H1 (cell line): ENCODE data around the gene GJB6. TPM values are rescaled to one million over a fixed set of nuclear protein-coding genes. Genes with fewer than 3 reads are reported as not detected.

Experiments used
- CTCF ChIP-seq, 3 experiments: IDR thresholded peaks; 1 replicate in 2 of 3; 2 replicates in 1 of 3; pipeline versions ENCODE4 v1.5.1 to v1.6.1; 2011; ENCODE audit warnings: low read length in 3 of 3, mild to moderate bottlenecking in 3 of 3, inconsistent platforms in 2 of 3, low read depth in 1 of 3, moderate library complexity in 1 of 3; ENCODE audit not compliant: insufficient read depth in 1 of 3; ENCODE audit errors: control extremely low read depth in 1 of 3
- E2F6 ChIP-seq: IDR thresholded peaks from 2 replicates; pipeline ENCODE4 v1.6.1; 2012; ENCODE audit warnings: inconsistent platforms
- JUND ChIP-seq: IDR thresholded peaks from 2 replicates; pipeline ENCODE4 v1.6.1; 2011; ENCODE audit warnings: mild to moderate bottlenecking, improper control_type of control experiment, low read length
- POU5F1 ChIP-seq: IDR thresholded peaks from 2 replicates; pipeline ENCODE4 v1.6.1; 2011; ENCODE audit warnings: low read depth, mild to moderate bottlenecking, low read length, moderate library complexity
- TAF1 ChIP-seq: IDR thresholded peaks from 2 replicates; pipeline ENCODE4 v1.6.1; 2011; ENCODE audit warnings: mild to moderate bottlenecking, low read depth, low read length
- polyA plus RNA-seq, 7 experiments: library from polyadenylated mRNA; depleted of rRNA in 3 of 7; stranded (reverse) in 5 of 7; unstranded in 2 of 7; fragments of >200 nt in 5 of 7; fragments of 200-250 nt in 2 of 7; gene quantifications; 1 replicate in 5 of 7; 2 replicates in 1 of 7; 4 replicates in 1 of 7; pipeline versions ENCODE4 v1.2.1 to v1.2.3, GENCODE V29; 2011 to 2013; ENCODE audit warnings: missing spikeins in 2 of 7, mixed read lengths in 2 of 7
- total RNA-seq: library from RNA; stranded (reverse); fragmentation: NEBNext Ultra II Directional; extraction: Animal tissue kit (Norgen Biotek cat#: 25700); gene quantifications from 2 replicates; pipeline ENCODE4 v1.2.1, GENCODE V29; 2021
- TF ChIP-seq, protein P1 (sequence below): fragments of 300-600 bp; sonication (generic); IDR thresholded peaks from 2 replicates; pipeline ENCODE4 v1.7.1; 2012; ENCODE audit warnings: low read length, moderate library complexity, mild to moderate bottlenecking, inconsistent platforms; ENCODE audit not compliant: insufficient replicate concordance

The GJB6 gene
- total and polyA plus RNA-seq, 2 of the 8 experiments (the other 6 are each of a cell fraction or from before 2014, with no cell fraction given): not detected

- TF ChIP-seq JUND: no peak
- no peak for TF ChIP-seq E2F6
- TF ChIP-seq, protein P1, sequence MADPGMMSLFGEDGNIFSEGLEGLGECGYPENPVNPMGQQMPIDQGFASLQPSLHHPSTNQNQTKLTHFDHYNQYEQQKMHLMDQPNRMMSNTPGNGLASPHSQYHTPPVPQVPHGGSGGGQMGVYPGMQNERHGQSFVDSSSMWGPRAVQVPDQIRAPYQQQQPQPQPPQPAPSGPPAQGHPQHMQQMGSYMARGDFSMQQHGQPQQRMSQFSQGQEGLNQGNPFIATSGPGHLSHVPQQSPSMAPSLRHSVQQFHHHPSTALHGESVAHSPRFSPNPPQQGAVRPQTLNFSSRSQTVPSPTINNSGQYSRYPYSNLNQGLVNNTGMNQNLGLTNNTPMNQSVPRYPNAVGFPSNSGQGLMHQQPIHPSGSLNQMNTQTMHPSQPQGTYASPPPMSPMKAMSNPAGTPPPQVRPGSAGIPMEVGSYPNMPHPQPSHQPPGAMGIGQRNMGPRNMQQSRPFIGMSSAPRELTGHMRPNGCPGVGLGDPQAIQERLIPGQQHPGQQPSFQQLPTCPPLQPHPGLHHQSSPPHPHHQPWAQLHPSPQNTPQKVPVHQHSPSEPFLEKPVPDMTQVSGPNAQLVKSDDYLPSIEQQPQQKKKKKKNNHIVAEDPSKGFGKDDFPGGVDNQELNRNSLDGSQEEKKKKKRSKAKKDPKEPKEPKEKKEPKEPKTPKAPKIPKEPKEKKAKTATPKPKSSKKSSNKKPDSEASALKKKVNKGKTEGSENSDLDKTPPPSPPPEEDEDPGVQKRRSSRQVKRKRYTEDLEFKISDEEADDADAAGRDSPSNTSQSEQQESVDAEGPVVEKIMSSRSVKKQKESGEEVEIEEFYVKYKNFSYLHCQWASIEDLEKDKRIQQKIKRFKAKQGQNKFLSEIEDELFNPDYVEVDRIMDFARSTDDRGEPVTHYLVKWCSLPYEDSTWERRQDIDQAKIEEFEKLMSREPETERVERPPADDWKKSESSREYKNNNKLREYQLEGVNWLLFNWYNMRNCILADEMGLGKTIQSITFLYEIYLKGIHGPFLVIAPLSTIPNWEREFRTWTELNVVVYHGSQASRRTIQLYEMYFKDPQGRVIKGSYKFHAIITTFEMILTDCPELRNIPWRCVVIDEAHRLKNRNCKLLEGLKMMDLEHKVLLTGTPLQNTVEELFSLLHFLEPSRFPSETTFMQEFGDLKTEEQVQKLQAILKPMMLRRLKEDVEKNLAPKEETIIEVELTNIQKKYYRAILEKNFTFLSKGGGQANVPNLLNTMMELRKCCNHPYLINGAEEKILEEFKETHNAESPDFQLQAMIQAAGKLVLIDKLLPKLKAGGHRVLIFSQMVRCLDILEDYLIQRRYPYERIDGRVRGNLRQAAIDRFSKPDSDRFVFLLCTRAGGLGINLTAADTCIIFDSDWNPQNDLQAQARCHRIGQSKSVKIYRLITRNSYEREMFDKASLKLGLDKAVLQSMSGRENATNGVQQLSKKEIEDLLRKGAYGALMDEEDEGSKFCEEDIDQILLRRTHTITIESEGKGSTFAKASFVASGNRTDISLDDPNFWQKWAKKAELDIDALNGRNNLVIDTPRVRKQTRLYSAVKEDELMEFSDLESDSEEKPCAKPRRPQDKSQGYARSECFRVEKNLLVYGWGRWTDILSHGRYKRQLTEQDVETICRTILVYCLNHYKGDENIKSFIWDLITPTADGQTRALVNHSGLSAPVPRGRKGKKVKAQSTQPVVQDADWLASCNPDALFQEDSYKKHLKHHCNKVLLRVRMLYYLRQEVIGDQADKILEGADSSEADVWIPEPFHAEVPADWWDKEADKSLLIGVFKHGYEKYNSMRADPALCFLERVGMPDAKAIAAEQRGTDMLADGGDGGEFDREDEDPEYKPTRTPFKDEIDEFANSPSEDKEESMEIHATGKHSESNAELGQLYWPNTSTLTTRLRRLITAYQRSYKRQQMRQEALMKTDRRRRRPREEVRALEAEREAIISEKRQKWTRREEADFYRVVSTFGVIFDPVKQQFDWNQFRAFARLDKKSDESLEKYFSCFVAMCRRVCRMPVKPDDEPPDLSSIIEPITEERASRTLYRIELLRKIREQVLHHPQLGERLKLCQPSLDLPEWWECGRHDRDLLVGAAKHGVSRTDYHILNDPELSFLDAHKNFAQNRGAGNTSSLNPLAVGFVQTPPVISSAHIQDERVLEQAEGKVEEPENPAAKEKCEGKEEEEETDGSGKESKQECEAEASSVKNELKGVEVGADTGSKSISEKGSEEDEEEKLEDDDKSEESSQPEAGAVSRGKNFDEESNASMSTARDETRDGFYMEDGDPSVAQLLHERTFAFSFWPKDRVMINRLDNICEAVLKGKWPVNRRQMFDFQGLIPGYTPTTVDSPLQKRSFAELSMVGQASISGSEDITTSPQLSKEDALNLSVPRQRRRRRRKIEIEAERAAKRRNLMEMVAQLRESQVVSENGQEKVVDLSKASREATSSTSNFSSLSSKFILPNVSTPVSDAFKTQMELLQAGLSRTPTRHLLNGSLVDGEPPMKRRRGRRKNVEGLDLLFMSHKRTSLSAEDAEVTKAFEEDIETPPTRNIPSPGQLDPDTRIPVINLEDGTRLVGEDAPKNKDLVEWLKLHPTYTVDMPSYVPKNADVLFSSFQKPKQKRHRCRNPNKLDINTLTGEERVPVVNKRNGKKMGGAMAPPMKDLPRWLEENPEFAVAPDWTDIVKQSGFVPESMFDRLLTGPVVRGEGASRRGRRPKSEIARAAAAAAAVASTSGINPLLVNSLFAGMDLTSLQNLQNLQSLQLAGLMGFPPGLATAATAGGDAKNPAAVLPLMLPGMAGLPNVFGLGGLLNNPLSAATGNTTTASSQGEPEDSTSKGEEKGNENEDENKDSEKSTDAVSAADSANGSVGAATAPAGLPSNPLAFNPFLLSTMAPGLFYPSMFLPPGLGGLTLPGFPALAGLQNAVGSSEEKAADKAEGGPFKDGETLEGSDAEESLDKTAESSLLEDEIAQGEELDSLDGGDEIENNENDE: no peak
- no peak for TF ChIP-seq CTCF (IDR thresholded peaks at IDR 0.05; ENCODE audit: control extremely low read depth in 1 of 3, insufficient read depth in 1 of 3, low read depth in 1 of 3, low read length in 3 of 3)
- no peak for TF ChIP-seq TAF1
- TF ChIP-seq POU5F1: no peak
Observed at GRCh38 chr13:20263393-20264044, 31.4 kb upstream of the GJB6 start (continued).
